Brain microvascular endothelial cell (primary cell): ENCODE data around the gene STXBP1.

Source experiments
- DNase-seq: peaks from one replicate; pipeline ENCODE4 v3.0.0-alpha.2; 2020
- H3K27ac ChIP-seq: fragments of 250-450 bp; sonication (Bioruptor Pico); 2 replicates; pipeline ENCODE4 v1.5.1; 2020; ENCODE audit warnings: mild to moderate bottlenecking, moderate library complexity
- H3K27me3 ChIP-seq: fragments of 250-450 bp; sonication (Bioruptor Pico); replicated peaks from 2 replicates; pipeline ENCODE4 v1.5.1; 2020; ENCODE audit warnings: mild to moderate bottlenecking
- H3K36me3 ChIP-seq: fragments of 250-450 bp; sonication (Bioruptor Pico); replicated peaks from 2 replicates; pipeline ENCODE4 v1.5.1; 2020; ENCODE audit warnings: mild to moderate bottlenecking
- H3K4me3 ChIP-seq: 2 replicates; pipeline ENCODE4 v1.5.1; 2011; ENCODE audit warnings: low read depth, mild to moderate bottlenecking, control low read depth, low read length, moderate library complexity
- CTCF ChIP-seq: IDR thresholded peaks from 2 replicates; pipeline ENCODE4 v1.5.1; 2011; ENCODE audit warnings: low read depth, mild to moderate bottlenecking, moderate library complexity, low read length, control low read depth, inconsistent platforms; ENCODE audit errors: missing control alignments
- in situ Hi-C: cut with HindIII; loops from 2 replicates; pipeline ENCODE4 v1.10.0; 2017; ENCODE audit warnings: low sequenced_read_pairs, low pct_ligation_motif_present

STXBP1 gene

GRCh38 chr9:127729522-127730256 lies 117.6 kb downstream of the STXBP1 start:
- no peak for DNase-seq
- Histone ChIP-seq H3K27me3 (no peaks in the 10 kb centered on the region), H3K4me3 (no peak overlapping the region), H3K36me3 (no peaks in the 10 kb centered on the region), H3K27ac (no peak overlapping the region)
- no peak for TF ChIP-seq CTCF
- in situ Hi-C loops: no loop called here

DNA sequence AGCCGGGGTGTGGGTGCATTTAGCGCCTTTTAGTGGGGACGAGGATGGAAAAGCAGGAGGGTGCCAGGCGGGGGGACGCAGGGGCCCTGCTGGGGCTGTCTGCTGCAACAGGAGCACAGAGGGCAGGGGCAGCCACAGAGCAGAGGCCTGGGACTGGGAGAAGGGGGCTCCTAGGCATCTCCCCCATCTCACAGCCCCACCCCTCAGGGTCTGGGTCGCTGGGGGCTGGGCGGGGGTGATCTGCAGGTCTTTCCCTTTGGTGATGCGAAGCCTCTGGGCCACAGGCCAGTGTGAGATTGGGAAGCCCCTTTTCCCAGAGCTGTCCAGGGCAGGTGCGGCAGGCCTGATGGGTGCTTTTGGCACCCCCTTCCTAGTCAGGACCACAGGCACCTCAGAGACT lies 118.2 kb downstream of the STXBP1 start:
- Histone ChIP-seq H3K36me3 (no peaks in the 10 kb centered on the region), H3K27ac (no peak overlapping the region), H3K4me3 (no peak overlapping the region), H3K27me3 (no peaks in the 10 kb centered on the region)
- DNase-seq: no peak
- no peak for TF ChIP-seq CTCF
- in situ Hi-C loops: no loop called here

DNA sequence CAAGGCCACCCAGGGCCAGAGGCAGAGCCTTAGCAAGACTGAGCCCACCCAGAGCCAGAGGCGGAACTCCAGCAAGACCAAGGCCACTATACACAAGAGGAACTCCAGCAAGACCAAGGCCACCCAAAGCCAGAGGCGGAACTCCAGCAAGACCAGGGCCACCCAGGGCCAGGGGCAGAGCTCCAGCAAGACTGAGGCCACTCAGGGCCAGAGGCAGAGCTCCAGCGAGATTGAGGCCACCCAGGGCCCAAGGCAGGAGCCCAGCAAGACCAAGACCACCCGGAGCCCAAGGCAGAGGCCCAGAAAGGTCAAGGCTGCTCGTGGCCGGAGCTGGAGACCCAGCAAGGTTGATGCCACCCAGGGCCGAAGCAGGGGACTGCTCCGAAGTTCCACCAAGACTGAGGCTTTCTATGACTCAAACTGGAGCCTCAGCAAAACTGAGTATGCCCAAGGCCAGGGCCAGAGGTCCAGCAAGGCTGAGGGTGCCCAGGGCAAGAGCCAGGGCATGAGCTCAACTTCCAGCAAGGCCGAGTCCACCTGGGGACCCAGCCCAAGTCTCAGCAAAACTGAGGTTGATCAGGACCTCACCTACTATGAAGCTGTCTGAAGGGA lies 118.8 kb downstream of the STXBP1 start:
- H3K27ac ChIP-seq: no peak overlapping the region
- H3K4me3 ChIP-seq: no peak overlapping the region
- no peaks in the 10 kb centered on the region for H3K36me3 ChIP-seq
- DNase-seq: no peak
- TF ChIP-seq CTCF: no peak
- no peaks in the 10 kb centered on the region for H3K27me3 ChIP-seq
- in situ Hi-C loops: no loop called here

- Histone ChIP-seq H3K27ac (no peak overlapping the region), H3K27me3 (no peaks in the 10 kb centered on the region), H3K36me3 (no peaks in the 10 kb centered on the region), H3K4me3 (no peak overlapping the region)
- TF ChIP-seq CTCF: no peak
- no peak for DNase-seq
- in situ Hi-C loops: no loop called here
Measured at GRCh38 chr9:127731938-127732337, 119.9 kb downstream of the STXBP1 start.

DNA sequence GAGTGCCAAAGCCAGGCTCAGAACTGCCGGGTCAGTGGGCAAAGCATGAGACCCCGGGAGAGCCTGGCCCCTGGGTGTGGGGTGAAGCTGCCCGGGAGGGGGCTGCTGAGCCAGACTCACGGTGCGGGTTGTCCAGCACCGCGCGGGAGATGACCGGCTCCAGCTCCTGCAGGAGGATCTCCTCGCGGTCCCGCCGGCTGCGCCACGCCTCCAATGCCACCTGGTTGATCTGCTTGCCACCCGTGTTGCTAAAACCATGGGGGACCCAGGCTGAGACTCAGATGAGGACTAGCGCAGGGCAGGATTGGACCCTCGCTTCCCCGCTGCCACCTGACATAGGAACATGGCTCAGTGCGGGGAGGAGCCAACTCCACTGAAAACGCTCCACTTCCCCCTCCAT lies 120.4 kb downstream of the STXBP1 start:
- in situ Hi-C loops: no loop called here
- H3K36me3 ChIP-seq: no peaks in the 10 kb centered on the region
- no peak for DNase-seq
- H3K27ac ChIP-seq: no peak overlapping the region
- H3K27me3 ChIP-seq: no peaks in the 10 kb centered on the region
- H3K4me3 ChIP-seq: no peak overlapping the region
- TF ChIP-seq CTCF: no peak
